ENCODE data around the gene PPRC1. TPM values are rescaled to one million over a fixed set of nuclear protein-coding genes. Genes with fewer than 3 reads are reported as not detected.
"Not testable (repeated sequence)": the region's sequence is repeated elsewhere in the genome, so short reads cannot be mapped to it uniquely, and the experiment has no call there.

PPRC1 gene
- total and polyA plus RNA-seq, 8 donors = 11.7 to 31.2 (median 19.0) TPM

DNA sequence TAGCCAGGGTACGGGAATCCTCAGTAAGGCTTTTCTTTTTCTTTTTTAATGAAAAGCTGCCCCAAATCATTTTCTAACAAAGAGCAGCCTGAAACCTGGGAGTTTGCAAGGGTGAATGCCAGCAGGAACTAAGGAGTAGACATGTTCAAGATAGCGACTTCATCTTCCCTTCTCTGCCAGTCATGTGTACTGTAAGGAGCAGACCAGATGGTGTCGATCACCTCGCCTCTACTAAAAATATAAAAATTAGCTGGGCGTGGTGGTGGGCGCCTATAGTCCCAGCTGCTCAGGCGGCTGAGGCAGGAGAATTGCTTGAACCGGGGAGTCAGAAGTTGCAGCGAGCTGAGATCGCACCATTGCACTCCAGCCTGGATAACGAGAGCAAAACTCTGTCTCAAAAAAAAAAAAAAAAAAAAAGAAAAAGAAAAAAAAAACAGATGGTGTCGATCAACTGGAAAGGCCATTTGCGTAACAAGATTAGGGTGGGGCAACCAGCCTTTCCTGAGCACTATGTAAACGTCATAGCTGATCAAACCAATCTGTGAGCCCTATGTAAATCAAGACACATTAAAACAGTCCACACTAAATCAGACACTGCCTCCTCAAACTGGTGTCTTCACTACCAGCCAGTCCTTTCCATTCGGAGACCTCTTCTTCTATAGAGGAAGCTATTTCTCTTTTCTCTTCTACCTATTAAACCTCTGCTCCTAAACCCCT is 53.1 kb downstream of the PPRC1 start:
- no peak overlapping the region for H3K4me3 ChIP-seq
- H3K4me1 ChIP-seq = no peaks in the 10 kb centered on the region
- FAIRE-seq (no peak), DNase-seq (no peak), ATAC-seq (no peak)
- H3K27ac ChIP-seq = no peak overlapping the region
- TF ChIP-seq CTCF (IDR thresholded peaks at IDR 0.05) = no peak
- intact Hi-C loops (cut with DNase I) = no loop called here
- no peaks in the 10 kb centered on the region for H3K9me3 ChIP-seq
- H3K27me3 ChIP-seq = no peaks in the 10 kb centered on the region
- no peaks in the 10 kb centered on the region for H3K36me3 ChIP-seq
- 80 to 85% methylated on average over 13 to 15 of the region's 15 CpGs for WGBS, 2 donors

DNA sequence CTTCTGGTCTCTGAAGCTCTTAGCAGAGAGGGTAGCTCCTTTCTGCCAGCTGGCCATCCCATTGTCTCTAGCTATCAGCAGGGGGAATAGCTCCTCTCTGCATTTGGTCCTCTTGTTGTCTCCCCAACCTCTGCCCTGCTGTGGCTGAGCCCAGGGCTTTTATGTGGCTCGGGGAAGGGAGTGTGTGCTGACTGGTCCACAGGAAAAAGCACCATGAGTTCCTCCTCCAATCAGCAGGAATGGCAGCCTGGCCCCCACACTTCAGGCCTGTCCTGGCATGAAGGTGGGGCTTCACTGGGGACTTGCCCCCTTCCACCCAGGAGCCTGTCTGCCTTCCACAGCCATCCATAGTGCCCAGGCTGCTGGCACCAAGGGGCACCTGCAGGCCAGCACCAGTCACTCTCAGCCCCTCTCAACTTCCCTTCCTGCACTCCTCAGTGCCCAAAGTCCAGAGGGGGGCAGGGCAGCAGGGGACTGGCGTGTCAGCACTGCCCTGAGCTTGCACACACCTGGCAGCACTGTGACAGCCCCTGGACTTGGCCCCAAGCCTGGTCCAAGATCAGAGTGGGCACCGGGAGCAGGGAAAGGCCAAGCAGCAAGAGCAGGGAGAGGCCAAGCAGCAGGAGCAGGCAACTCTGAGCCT is 55.6 kb downstream of the PPRC1 start:
- WGBS, 2 donors = 38 to 44% methylated on average over 3 of the region's 3 CpGs
- Histone ChIP-seq H3K4me1 (no peaks in the 10 kb centered on the region), H3K9me3 (no peaks in the 10 kb centered on the region), H3K27ac (no peak overlapping the region), H3K27me3 (no peaks in the 10 kb centered on the region), H3K4me3 (no peak overlapping the region), H3K36me3 (no peaks in the 10 kb centered on the region)
- no peak for TF ChIP-seq CTCF (IDR thresholded peaks at IDR 0.05)
- ATAC-seq (no peak), DNase-seq (no peak), FAIRE-seq (no peak)
- intact Hi-C loops (cut with DNase I) = no loop called here

DNA sequence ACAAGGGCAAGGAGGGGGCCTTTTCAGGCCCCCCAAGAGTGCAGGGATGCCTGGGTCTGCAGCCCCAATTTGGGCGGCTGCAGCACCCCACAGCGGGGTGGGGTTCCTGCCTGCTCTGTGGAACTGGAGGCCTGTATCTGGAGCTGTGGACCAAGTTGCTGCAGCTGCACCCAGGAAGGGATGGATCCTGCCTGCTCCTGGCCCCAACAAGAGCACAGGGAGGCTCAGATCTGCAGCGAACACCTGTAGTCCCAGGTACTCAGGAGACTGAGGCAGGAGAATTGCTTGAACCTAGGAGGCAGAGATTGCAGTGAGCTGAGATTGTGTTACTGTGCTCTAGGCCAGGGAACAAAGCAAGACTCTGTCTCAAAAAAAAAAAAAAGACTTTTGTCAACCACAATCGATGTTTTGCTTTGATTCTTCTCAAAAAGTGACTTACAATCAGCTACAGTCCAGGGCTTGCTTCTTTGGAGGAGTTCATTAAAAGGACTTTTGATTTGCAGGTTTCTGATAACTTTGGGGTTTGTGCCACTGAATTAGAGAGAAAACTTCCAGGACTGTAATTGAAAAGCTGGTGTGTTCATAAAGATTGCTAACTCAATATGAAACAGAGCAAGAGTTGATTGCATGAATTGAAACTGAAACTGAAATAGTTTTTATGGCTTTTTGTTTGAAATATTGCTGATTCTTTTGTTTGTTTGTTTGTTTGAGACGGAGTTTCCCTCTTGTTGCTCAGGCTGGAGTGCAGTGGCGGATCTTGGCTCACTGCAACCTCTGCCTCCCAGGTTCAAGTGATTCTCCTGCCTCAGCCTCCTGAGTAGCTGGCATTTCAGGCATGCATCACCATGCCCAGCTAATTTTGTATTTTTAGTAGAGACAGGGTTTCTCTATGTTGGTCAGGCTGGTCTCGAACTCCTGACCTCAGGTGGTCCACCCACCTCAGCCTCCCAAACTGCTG is 56.4 kb downstream of the PPRC1 start:
- ATAC-seq; FAIRE-seq; H3K27ac ChIP-seq; H3K27me3 ChIP-seq; DNase-seq; H3K4me3 ChIP-seq; H3K36me3 ChIP-seq; H3K4me1 ChIP-seq; intact Hi-C loops (cut with DNase I); H3K9me3 ChIP-seq: not testable (repeated sequence)
- WGBS, 2 donors = 70 to 76% methylated on average over 7 of the region's 7 CpGs

DNA sequence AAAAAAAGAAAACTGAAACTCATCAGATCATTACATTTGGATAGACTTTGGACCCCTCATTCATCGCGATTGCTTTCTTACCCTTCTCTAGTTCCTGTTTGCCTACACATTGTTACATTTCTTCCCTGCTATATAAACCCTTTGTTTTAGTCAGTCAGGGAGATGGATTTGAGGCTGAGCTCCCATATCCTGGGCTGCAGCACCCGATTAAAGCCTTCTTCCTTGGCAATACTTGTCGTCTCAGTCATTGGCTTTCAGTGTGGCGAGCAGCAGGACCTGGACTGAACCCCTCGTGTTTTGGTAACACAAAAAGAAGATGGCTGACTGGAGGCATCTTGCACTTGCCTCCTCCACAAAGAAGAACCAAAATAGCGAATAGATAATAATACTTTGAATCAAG is 59.1 kb downstream of the PPRC1 start:
- FAIRE-seq (no peak), ATAC-seq (no peak), DNase-seq (no peak)
- Histone ChIP-seq H3K36me3 (no peaks in the 10 kb centered on the region), H3K9me3 (no peaks in the 10 kb centered on the region), H3K27ac (no peak overlapping the region), H3K27me3 (no peaks in the 10 kb centered on the region), H3K4me1 (no peaks in the 10 kb centered on the region), H3K4me3 (no peak overlapping the region)
- intact Hi-C loops (cut with DNase I) = no loop called here
- whole genome bisulfite sequencing, 2 donors = 70 to 75% methylated on average over 7 of the region's 7 CpGs
- no peak for TF ChIP-seq CTCF (IDR thresholded peaks at IDR 0.05)

DNA sequence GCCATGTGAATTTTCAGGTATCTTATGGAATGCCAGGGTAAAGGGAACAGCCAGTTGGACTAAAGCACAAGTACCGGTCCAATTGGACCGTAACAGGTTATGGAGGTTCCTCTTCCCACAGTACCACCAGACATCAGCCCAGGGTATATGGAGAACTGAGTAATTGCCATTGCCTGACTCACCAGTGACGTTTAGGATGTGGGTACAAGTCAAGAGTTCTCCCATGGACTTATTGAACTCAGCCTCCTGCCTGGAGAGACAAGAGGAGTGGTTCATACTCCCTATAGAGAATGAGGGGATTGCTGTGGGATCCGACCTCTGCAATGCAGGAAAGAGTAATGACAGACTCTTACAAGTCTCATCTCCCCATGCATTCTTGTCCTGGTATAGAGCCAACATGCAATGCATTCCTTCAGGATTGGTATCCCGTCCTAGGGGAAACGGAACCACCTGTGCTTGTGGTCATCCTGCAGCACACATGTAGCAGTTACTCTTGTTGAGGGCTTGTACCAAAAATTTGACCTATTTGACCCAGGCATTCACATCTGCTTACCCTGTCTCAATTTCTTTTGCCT is 62.5 kb downstream of the PPRC1 start:
- ATAC-seq (no peak), FAIRE-seq (no peak), DNase-seq (no peak)
- intact Hi-C loops (cut with DNase I) = no loop called here
- Histone ChIP-seq H3K4me1 (no peaks in the 10 kb centered on the region), H3K9me3 (no peaks in the 10 kb centered on the region), H3K27me3 (no peaks in the 10 kb centered on the region), H3K4me3 (no peak overlapping the region), H3K36me3 (no peaks in the 10 kb centered on the region), H3K27ac (no peak overlapping the region)
- whole genome bisulfite sequencing, 2 donors = 76 to 82% methylated on average over 6 of the region's 6 CpGs
- no peak for TF ChIP-seq CTCF (IDR thresholded peaks at IDR 0.05)

Data from pancreas (tissue), 10 donors.